ENCODE data around the gene MYO7B. TPM values are rescaled to one million over a fixed set of nuclear protein-coding genes. Genes with fewer than 3 reads are reported as not detected.

MYO7B gene
- total and polyA plus RNA-seq, 2 experiments from 2014 or later, result 17.6 to 20.1 TPM

DNA sequence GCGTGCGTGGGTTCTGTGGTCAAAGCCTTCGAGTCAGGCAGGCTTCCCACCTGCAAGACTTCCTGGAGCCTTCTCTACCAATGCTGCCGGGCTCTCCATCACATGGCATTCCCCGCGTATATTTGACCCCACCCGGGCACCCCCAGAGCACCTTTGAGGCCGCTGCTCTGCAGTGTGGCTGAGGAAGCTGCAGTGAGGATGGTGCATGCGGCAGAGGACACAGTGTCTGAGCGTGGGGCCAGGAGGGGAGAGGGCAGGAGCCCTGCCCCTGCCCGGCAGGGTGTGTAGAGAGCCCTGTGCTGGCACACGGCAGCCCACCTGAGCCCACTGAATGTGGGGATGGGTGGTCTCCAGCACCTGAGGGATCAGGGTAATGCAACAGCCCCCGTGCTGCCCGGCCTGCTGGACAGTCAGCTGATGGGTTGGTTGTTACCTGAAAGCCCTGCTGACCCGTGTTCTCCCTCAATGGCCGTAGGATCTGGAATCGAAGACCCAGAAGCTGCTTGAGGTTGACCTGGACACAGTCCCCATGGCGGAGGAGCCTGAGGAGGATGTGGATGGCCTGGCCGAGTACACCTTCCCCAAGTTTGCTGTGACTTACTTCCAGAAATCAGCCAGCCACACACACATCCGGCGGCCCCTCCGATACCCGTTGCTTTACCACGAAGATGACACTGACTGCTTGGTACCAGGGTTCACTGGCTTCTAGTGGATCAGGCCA is 73.7 kb downstream of the MYO7B start:
- DNase-seq (ENCODE audit: low spot score), result peak; percentile 1
- Histone ChIP-seq H3K4me1 (ENCODE audit: insufficient read depth) (no peaks in the 10 kb centered on the region), H3K9me3 (ENCODE audit: low read depth) (no peaks in the 10 kb centered on the region), H3K27me3 (no peaks in the 10 kb centered on the region), H3K79me2 (no peaks in the 10 kb centered on the region), H3K27ac (no peak overlapping the region), H3K36me3 (replicated peaks; ENCODE audit: insufficient read depth, low read depth) (no peaks in the 10 kb centered on the region), H2AFZ (no peak overlapping the region), H4K20me1 (ENCODE audit: insufficient read depth, poor library complexity, severe bottlenecking) (no peaks in the 10 kb centered on the region), H3K4me2 (no peak overlapping the region), H3K9me2 (replicated peaks; ENCODE audit: insufficient read depth) (no peaks in the 10 kb centered on the region), H3K4me3 (no peak overlapping the region)
- WGBS (ENCODE audit: low lambda C conversion rate, missing lambda C conversion rate), result 92% methylated on average over 23 of the region's 24 CpGs
- TF ChIP-seq, protein P1, sequence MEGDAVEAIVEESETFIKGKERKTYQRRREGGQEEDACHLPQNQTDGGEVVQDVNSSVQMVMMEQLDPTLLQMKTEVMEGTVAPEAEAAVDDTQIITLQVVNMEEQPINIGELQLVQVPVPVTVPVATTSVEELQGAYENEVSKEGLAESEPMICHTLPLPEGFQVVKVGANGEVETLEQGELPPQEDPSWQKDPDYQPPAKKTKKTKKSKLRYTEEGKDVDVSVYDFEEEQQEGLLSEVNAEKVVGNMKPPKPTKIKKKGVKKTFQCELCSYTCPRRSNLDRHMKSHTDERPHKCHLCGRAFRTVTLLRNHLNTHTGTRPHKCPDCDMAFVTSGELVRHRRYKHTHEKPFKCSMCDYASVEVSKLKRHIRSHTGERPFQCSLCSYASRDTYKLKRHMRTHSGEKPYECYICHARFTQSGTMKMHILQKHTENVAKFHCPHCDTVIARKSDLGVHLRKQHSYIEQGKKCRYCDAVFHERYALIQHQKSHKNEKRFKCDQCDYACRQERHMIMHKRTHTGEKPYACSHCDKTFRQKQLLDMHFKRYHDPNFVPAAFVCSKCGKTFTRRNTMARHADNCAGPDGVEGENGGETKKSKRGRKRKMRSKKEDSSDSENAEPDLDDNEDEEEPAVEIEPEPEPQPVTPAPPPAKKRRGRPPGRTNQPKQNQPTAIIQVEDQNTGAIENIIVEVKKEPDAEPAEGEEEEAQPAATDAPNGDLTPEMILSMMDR (IDR thresholded peaks at IDR 0.05; ENCODE audit: poor library complexity), result no peak
- TF ChIP-seq EZH2 (IDR thresholded peaks at IDR 0.05; ENCODE audit: borderline replicate concordance) (no peak), EZH2phosphoT487 (IDR thresholded peaks at IDR 0.05; ENCODE audit: low read depth, severe bottlenecking, unreplicated experiment) (no peak)

DNA sequence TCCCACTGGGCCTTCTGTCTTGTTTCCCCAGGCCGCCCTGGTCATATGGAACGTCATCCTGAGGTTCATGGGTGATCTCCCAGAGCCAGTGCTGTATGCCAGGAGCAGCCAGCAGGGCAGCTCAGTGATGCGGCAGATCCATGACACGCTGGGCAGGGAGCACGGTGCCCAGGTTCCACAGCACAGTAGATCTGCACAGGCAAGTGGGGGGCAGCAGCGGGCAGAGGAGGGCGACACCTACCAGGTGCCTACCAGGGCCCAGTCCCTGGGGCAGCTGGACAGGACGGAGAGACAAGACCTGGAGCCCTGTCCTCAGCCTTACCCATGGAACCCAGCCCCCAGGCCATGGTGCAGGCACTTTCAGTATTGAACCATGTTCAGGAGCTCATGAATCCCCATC is 74.3 kb downstream of the MYO7B start:
- no peaks in the 10 kb centered on the region for H3K9me3 ChIP-seq (ENCODE audit: low read depth)
- H3K4me1 ChIP-seq (ENCODE audit: insufficient read depth), result no peaks in the 10 kb centered on the region
- H3K4me2 ChIP-seq, result no peak overlapping the region
- no peak overlapping the region for H3K27ac ChIP-seq
- no peaks in the 10 kb centered on the region for H3K36me3 ChIP-seq (replicated peaks; ENCODE audit: insufficient read depth, low read depth)
- no peak overlapping the region for H3K4me3 ChIP-seq
- no peaks in the 10 kb centered on the region for H4K20me1 ChIP-seq (ENCODE audit: insufficient read depth, poor library complexity, severe bottlenecking)
- WGBS (ENCODE audit: low lambda C conversion rate, missing lambda C conversion rate), result 96% methylated on average over 8 of the region's 8 CpGs
- peak; percentile 2 for DNase-seq (ENCODE audit: low spot score)
- no peaks in the 10 kb centered on the region for H3K27me3 ChIP-seq
- TF ChIP-seq EZH2 (IDR thresholded peaks at IDR 0.05; ENCODE audit: borderline replicate concordance) (no peak), EZH2phosphoT487 (IDR thresholded peaks at IDR 0.05; ENCODE audit: low read depth, severe bottlenecking, unreplicated experiment) (no peak)
- TF ChIP-seq, protein P1 (IDR thresholded peaks at IDR 0.05; ENCODE audit: poor library complexity), result no peak
- H2AFZ ChIP-seq, result no peak overlapping the region
- H3K9me2 ChIP-seq (replicated peaks; ENCODE audit: insufficient read depth), result no peaks in the 10 kb centered on the region
- H3K79me2 ChIP-seq, result no peaks in the 10 kb centered on the region

- peak; percentile 1 for DNase-seq (ENCODE audit: low spot score)
- Histone ChIP-seq H4K20me1 (ENCODE audit: insufficient read depth, poor library complexity, severe bottlenecking) (no peaks in the 10 kb centered on the region), H3K27ac (no peak overlapping the region), H3K9me2 (replicated peaks; ENCODE audit: insufficient read depth) (no peaks in the 10 kb centered on the region), H3K9me3 (ENCODE audit: low read depth) (no peaks in the 10 kb centered on the region), H3K27me3 (no peaks in the 10 kb centered on the region), H3K79me2 (no peaks in the 10 kb centered on the region), H3K4me3 (no peak overlapping the region), H2AFZ (no peak overlapping the region), H3K36me3 (replicated peaks; ENCODE audit: insufficient read depth, low read depth) (no peaks in the 10 kb centered on the region), H3K4me1 (ENCODE audit: insufficient read depth) (no peaks in the 10 kb centered on the region), H3K4me2 (no peak overlapping the region)
- TF ChIP-seq EZH2 (IDR thresholded peaks at IDR 0.05; ENCODE audit: borderline replicate concordance) (no peak), EZH2phosphoT487 (IDR thresholded peaks at IDR 0.05; ENCODE audit: low read depth, severe bottlenecking, unreplicated experiment) (no peak)
- TF ChIP-seq, protein P1 (IDR thresholded peaks at IDR 0.05; ENCODE audit: poor library complexity), result no peak
- WGBS (ENCODE audit: low lambda C conversion rate, missing lambda C conversion rate), result 100% methylated on average over 1 of the region's 1 CpG
Measured at GRCh38 chr2:127610561-127610960, 75.1 kb downstream of the MYO7B start.

Measured in hepatocyte (in vitro differentiated cells).